Measurements from ENCODE around the gene ATN1. TPM values are rescaled to one million over a fixed set of nuclear protein-coding genes. Genes with fewer than 3 reads are reported as not detected.

Gene ATN1
- total and polyA plus RNA-seq, 9 of the 15 experiments (the other 6 are each of a cell fraction or from before 2014, with no cell fraction given): 0.15 to 49.8 (median 2.7) TPM

GRCh38 chr12:6964605-6965025 lies 36.9 kb downstream of the ATN1 start (continued):
- TF ChIP-seq REST (IDR thresholded peaks at IDR 0.05; ENCODE audit: borderline replicate concordance) (no peak), REST (CRISPR knock-in tag; IDR thresholded peaks at IDR 0.05; ENCODE audit: low read depth) (no peak), ZNF239 (CRISPR knock-in tag; IDR thresholded peaks at IDR 0.05) (no peak), TEAD1 (CRISPR knock-in tag; IDR thresholded peaks at IDR 0.05) (no peak), CBFA2T3 (IDR thresholded peaks at IDR 0.05) (peak; percentile 93), RNF219 (CRISPR knock-in tag; IDR thresholded peaks at IDR 0.05) (no peak), ZNF41 (CRISPR knock-in tag; conservative IDR thresholded peaks at IDR 0.05) (no peak), SP2 (IDR thresholded peaks at IDR 0.05; ENCODE audit: extremely low read depth, low read depth, low read length, poor library complexity, severe bottlenecking) (no peak), PHTF2 (CRISPR knock-in tag; IDR thresholded peaks at IDR 0.05) (no peak), ESRRA (IDR thresholded peaks at IDR 0.05; ENCODE audit: borderline replicate concordance, low read depth) (no peak), SIRT6 (IDR thresholded peaks at IDR 0.05; ENCODE audit: low read depth, low read length) (no peak), TCF3 (CRISPR knock-in tag; IDR thresholded peaks at IDR 0.05) (peak; percentile 86), KDM4B (IDR thresholded peaks at IDR 0.05; ENCODE audit: borderline replicate concordance in 2 of 2, low read depth in 1 of 2) (no peak), POU5F1 (IDR thresholded peaks at IDR 0.05; ENCODE audit: borderline replicate concordance, low read depth, low read length, partially characterized antibody) (no peak), U2AF1 (optimal IDR thresholded peaks at IDR 0.05; ENCODE audit: low read depth, low read length) (no peak), ZNF165 (CRISPR knock-in tag; IDR thresholded peaks at IDR 0.05; ENCODE audit: borderline replicate concordance) (no peak), DMBX1 (CRISPR knock-in tag; IDR thresholded peaks at IDR 0.05; ENCODE audit: borderline replicate concordance) (no peak), L3MBTL2 (IDR thresholded peaks at IDR 0.05) (no peak), ERF (CRISPR knock-in tag; IDR thresholded peaks at IDR 0.05) (no peak)

All from K562 (cell line).